HG03575 (cell line): ENCODE results near the gene PEAK1.
"Not testable (repeated sequence)": the region's sequence is repeated elsewhere in the genome, so short reads cannot be mapped to it uniquely, and the experiment has no call there.

ENCODE experiments used
- ATAC-seq: cut with Tn5 transposase; IDR thresholded peaks from one replicate; pipeline ENCODE4 v1.9.1; 2021; ENCODE audit not compliant: unreplicated experiment, insufficient number of reproducible peaks, low FRiP score; ENCODE audit errors: extremely low read depth

Gene PEAK1

DNA sequence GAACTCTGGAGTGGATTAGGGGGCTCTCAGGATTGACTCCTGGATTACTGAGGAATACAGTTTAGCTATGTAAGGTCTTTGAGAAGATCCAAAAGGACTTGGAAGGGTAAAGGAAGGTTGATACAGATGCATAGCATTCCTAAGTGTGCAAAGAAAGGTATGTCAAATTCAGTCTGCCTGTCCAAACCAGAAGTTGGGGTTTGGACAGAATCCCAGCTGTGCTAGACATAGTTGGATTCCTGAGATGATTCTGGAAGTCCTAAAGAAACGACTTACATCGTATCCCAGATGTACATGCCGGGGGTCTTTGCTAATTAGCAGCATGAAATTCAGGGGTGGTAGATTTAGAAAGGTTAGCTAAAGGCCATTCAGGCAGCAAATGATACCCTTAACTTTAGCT, 251.3 kb downstream of the PEAK1 start:
- ATAC-seq: no peak

DNA sequence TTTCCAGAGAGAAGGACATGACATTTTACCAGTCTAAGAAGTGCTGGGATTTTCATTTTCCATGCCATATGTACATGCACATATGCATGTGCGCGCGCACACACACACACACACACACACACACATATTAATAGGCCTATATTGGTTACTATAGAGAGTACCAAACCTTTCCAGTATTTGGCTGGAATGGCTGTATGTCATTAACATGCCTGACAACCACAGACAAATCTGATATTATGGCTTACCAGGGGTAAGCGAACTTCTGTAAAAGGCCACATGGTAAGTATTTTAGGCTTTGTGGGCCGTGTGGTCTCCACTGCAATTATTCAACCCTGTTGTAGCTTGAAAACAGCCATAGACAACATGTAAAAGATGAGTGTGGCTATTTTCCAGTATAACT, 251.8 kb downstream of the PEAK1 start:
- ATAC-seq: no peak

DNA sequence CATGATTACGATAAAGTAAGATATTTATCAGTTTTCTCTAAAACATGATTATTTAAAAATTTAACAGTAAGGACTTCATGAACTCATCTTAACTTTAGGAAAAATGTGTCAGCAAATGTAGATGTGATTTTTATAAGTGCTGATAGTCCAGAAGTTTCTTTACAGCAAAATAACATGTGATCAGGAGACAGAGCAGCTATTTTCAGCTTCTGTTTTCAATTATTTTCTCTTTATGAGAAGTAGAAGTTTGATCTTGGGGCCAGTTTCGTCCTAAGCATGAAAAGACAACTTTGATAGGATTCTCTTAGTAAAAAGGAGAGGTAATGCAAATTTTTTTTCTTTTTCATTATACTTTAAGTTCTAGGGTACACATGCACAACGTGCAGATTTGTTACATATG, 252.5 kb downstream of the PEAK1 start:
- no peak for ATAC-seq

DNA sequence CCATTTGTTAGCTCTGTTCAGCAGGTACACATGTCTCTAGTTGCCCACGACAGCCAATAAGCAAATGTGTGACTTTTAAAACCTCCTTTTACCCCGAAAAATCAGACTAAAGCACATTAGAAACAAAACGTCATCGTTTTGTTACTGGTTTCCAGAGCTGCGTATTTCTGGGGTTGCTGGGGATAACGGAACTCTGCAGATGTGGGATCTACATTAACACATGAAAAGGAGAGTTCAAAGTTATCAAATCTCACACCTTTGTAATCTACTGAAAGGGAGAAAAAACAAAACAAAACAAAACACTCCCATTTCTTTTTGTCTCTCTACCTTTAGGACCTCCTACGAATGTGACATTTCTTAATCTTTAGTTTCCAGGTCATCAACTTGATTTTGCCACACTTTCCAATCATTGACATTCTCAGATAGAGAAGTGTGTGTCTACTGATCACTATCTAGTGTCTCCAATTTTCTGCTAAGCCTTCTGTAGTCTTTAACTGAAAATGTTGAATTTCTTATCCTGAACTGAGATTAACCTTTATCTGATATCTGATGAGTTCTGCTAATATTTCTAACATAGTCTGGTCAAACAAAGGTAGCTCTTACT, 256.0 kb downstream of the PEAK1 start:
- no peak for ATAC-seq

DNA sequence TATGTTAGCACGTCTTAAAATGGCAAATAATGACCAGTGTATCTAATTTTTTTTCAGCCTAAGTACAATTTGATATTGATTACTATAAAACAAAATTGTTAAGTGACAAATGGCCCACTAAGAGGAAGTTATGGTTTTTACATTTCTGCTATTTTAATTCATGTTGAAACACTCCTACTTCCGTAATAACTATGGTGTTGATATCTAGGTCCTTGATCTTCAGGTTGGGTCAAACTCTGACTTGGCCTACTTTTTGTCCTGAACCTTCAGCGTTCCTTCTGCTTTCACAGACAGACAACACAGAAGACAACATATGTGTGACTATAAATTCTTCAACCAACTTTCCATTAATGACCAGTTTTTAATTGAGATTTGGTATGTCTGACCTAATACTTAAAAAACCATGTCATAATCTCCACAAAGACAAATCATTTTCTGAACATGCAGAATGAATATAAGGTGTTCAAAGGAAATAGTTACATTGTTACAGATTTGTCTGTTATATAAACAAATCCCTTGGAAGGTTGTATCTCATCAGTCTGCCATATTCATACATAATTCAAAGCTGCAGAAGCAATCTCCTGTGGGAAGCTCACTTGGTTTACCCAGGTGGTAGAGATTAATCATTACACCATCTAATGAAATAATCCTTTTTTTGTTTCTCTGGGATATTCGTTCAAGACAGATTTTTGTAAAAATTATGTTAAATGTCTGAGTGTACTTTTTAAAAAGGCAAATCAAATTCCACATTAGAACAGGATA, 256.9 kb downstream of the PEAK1 start:
- ATAC-seq: no peak

DNA sequence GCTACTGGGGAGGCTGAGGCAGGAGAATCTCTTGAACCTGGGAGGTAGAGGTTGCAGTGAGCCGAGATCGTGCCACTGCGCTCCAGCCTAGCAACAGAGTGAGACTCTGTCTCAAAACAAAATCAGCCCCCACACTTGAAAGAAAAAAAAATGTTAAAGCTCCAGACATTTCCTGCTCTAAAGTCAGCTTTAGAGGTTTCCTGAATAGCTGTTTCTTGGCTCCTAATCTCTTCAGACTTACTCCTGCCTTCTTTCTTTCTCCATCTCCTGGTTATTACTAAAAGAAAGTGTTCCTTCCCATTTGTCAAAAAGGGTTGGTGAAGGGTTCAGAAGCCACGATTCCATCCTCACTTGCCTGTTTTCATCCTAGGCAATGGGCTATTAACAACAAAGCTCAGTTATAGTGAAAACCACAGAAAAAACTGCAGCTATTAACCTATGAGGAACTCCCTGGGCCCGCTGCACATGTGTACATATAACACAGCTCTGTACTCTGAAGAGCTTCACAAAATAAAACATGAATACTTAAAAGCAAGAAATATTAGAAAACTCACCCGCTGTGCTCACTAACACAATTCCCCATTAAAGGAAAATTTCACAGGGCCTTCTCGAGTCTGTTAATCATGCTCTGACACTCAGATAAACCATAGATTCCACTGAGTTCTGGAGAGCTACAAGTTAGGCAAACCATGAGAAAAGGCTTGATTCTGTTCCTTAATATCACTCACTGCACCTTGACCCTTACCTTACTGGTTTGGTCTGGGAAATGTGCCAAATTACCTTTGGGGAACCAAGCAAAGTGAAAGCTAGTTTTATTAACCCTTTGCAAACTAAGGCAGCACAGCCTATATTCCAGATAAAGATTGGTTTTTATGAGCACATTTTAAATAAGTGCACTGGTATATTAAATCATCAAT, 259.1 kb downstream of the PEAK1 start:
- no peak for ATAC-seq

DNA sequence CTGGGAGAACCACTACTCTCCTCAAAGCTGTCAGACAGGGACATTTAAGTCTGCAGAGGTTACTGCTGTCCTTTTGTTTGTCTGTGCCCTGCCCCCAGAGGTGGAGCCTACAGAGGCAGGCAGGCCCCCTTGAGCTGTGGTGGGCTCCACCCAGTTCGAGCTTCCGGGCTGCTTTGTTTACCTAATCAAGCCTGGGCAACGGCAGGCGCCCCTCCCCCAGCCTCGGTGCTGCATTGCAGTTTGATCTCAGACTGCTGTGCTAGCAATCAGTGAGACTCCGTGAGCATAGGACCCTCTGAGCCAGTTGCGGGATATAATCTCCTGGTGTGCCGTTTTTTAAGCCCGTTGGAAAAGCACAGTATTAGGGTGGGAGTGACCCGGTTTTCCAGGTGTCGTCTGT, 263.9 kb downstream of the PEAK1 start:
- not testable (repeated sequence) for ATAC-seq

DNA sequence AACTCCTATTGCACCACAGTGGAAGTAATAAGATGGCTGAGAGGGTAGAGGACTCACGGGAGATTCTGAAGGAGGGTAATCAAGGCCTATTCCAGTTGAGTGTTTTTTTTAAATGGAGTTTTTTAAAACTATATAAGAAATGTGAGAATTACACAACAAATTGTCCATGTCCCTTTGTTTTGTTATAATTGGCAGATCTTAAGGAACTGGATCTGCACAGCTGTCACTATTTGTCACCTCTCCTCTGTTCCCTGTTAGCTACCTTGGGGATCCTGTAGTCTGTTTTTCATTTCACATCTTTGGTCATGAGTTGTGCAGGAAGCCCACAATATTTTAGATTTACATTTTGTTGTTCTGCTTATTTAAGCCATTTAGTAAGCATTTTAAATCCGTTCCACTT, 271.7 kb downstream of the PEAK1 start:
- ATAC-seq: no peak

DNA sequence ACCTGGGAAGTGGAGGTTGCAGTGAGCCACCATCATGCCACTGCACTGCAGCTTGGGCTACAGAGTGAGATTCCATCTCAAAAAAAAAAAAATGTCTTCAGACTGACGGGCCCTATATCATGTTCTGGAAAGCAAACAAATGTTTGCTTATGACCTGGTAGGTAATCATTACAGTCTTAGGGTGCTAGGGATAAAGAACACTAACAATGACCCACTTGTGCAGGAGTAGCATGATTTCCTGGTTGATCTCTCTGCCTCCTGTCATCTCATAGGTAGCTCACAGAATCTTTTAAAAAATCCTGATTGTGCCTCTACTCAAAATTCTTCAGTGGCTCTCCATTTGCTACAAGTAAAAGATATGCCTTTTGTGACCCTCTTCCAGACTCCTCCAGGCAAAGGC, 274.5 kb downstream of the PEAK1 start:
- no peak for ATAC-seq

DNA sequence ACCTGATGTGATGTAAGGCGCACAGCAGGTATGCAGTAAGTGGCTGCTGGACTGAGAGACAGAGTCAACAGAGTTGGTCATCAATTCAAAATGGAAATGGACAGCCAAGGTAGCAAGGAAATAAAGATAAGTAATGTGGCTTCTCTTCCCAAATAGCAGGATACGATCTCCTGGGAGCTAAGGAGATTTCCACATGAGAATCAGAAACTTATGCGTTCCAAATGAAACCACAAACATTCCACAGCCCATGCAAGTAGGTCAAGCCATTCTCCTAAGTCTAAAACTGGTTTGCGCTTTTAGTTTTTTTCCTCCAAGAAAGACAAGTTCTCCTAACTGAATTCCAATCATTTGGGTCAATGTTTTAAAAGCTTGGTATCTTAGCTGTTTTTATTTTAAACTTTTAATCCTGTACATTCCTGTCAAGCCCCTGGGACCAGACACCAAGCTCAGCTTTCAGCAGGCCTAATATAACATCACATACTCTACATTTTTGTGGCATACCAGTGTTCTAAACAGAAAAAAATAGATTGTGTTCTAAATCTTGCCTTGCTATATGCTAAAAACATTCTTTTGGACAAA, 275.3 kb downstream of the PEAK1 start:
- ATAC-seq: no peak

DNA sequence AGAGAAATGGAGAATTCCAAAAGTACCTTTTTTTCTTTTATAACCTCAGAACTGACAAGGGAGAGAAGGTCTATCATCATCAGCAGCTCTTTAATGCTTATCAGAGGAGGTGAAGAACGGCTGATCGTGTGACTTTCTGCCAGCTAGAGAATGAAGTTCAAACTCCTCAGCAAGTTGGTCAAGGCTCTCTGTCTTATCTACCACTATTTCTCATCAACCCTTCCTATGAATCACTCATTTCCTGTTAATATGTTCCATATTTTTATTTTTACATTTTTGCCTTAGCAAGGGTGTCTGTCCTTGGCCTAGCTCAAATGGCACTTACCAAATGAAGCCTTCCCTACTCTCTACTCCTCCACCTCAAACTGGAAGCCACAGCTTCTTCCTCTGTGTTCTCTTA, 275.9 kb downstream of the PEAK1 start:
- no peak for ATAC-seq

DNA sequence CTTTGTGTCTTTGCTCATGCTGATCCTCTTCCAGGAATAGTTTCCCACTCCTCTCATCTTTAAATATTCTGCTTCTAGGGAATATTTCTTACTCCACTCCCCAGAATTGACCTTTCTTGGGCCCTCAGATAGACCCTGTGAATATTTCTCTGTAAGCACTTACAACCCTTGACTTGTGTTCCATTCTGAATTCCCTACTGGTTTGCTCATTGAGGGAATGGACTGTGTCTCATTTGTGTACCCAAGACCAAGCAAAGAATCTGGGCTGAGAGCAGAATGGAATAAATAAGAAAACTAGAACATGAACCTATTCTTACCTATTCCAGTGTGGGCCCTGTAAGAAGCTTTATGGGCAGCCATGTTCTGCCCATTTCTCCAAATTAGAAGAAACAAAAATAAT, 276.3 kb downstream of the PEAK1 start:
- no peak for ATAC-seq

DNA sequence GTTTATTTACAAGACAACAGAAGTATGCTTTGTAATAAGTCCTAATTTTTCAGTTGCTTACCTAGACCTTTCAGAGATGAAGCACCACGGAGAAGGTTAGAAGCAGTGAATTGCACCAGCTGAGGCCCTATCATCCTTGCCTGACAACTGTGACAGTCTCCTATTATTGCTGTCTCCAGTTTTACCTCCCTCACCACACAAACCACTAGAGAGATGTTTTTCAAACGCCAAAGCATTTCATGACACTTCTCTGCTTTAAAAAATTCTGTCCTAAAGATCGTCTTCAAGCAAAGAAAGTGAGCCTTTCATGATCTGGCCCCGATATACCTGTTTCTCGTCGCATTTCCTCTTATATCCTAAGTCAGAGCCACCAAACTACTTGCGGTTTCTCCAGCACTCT, 276.7 kb downstream of the PEAK1 start:
- ATAC-seq: no peak

DNA sequence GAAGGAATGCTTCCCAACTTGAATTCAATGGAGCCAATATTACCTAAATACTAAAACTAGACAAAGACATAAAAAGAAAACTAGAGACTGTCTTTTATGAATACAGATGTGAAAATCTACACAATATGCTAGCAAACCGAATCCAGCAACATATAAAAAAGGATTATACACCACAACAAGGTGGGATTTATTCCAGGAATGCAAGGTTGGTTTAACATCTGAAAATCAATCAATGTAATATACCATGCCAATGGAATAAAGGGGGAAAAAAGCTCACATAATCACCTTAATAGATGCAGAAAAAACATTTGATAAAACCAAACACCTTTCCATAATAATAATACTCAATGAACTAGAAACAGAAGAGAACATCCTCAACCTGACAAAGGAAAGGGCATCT, 279.7 kb downstream of the PEAK1 start:
- no peak for ATAC-seq

DNA sequence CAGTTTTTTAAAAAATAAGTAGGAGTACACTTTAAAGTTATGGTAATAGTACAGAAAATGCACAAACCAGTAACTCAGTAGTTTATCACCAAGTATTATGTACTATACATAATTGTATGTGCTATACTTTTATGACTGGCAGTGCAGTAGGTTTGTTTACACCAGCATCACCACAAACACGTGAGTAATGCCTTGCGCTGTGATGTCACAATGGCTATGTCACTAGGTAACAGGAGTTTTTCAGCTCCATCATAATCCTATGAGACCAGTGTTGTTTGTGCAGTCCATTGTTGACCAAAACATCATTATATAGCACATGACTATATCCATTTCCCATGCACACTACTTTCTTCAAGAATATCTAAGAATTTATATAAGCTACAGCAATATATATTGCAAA, 280.6 kb downstream of the PEAK1 start:
- ATAC-seq: no peak

DNA sequence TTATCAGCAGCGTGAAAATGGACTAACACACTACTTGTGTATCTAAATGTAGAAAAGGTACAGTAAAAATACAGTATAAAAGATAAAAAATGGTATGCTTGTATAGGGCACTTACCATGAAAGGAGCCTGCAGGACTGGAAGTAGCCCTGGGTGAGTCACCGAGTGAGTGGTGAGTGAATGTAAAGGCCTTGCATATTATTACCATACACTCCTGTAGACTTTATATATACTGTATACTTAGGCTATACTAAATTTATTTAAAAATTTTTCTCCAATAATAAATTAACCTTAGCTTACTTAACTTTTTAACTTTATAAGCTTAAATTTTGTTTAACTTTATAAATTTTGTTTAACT, 281.8 kb downstream of the PEAK1 start:
- no peak for ATAC-seq

DNA sequence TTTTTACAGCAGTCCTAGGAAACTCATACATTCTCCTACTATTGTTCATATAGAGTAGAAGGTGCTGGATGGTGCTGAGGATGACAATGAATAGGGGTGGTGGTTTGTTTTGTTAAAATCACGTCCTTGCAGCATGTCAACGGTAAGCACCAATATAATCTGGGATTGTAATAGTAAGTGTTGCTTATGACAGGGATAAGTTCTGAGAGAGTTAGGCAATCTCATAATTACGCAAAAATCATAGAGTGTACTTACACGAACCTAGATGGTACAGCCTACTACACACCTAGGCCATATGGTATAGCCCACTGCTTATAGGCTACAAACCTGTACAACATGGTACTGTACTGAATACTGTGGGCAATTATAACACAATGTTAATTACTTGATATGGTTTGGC, 284.7 kb downstream of the PEAK1 start:
- ATAC-seq: no peak

DNA sequence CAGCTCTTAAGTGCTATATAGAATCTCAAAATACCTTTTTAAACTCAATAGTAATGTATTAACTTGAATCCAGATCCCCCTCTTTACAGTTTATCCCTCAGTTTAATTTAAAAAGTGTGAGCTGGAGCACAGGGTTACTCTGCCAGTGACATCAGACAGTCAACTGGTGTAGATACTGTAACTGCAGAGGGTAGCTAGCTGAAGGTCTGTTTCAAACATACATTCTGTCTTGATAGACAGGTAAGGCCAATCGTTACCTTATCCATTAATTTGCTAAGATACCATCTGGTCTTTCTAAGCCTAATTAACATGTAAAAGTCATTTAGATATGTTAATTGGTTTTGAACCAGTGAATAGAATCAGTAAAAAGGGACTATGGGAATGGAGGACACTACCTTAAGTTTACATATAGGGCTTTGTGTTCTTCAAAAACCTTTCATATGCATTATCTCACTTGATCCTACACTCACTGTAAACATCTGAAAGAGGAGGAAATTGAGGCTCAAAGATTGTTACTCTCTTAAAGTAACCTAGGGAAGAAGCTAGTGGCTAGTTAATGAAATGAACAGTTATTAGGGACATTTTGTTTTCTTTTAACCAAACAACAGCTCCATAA, 289.5 kb downstream of the PEAK1 start:
- ATAC-seq: no peak

DNA sequence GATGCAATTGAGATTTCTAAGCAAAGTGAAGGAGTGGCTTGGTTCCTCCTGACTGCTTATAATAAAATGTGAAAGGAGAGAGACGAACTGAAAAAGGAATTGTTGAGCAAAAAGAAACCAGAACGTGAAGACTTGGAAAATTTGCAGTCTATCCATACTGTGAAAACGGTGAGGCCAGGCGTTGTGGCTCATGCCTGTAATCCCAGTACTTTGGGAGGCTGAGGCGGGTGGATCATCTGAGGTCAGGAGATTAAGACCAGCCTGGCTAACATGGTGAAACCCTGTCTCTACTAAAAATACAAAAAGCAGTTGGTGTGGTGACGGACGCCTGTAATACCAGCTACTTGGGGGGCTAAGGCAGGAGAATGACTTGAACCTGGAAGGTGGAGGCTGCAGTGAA, 292.3 kb downstream of the PEAK1 start:
- no peak for ATAC-seq
